Fibroblast of pulmonary artery (primary cell): Measurements from ENCODE around the gene SFTPA1.
"Not testable (repeated sequence)": the region's sequence is repeated elsewhere in the genome, so short reads cannot be mapped to it uniquely, and the experiment has no call there.

Experiments
- DNase-seq: peaks from one replicate; pipeline ENCODE4 v3.0.0-alpha.2; 2010; ENCODE audit warnings: low read depth
- H3K4me3 ChIP-seq: replicated peaks from 2 replicates; pipeline ENCODE4 v1.5.1; 2011; ENCODE audit warnings: low read depth, mild to moderate bottlenecking, control low read depth, low read length, moderate library complexity
- TF ChIP-seq, protein P1 (sequence below): IDR thresholded peaks from 2 replicates; pipeline ENCODE4 v1.5.1; 2011; ENCODE audit warnings: mild to moderate bottlenecking, control low read depth, low read length, inconsistent platforms; ENCODE audit errors: missing control alignments

Gene SFTPA1

DNA sequence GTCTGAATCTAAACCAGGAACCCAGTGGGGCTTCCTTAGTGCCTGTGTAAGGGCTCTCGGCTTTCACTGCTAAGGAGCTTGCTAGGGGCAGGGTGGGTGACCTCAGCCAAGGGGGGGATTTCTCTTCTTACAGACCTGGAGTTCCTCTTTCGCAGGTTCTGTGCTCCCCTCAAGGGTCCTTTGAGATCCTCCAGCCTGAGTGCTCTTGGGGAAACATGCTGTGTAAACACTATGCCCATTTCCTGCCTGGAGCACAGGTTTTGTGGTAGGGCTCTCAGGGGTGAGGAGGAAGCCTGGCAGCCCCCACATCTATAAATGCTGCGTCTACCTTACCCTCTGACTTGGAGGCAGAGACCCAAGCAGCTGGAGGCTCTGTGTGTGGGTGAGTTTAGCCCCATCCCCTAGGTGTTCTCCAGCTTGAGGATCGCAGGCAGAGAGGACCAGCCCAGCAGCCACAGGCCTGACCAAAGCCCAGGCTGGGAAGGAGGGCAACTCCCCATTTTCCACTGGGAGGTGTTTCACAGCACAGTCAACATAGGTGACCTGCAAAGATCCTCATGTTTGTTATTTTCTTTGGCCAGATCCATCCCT is at the start of gene SFTPA1:
TSS of gene SFTPA1 (plus strand) at position 339 of the 591 bp plus-strand sequence. CDS start 887 bp downstream, outside the sequence.
- no peak for DNase-seq
- TF ChIP-seq, protein P1, sequence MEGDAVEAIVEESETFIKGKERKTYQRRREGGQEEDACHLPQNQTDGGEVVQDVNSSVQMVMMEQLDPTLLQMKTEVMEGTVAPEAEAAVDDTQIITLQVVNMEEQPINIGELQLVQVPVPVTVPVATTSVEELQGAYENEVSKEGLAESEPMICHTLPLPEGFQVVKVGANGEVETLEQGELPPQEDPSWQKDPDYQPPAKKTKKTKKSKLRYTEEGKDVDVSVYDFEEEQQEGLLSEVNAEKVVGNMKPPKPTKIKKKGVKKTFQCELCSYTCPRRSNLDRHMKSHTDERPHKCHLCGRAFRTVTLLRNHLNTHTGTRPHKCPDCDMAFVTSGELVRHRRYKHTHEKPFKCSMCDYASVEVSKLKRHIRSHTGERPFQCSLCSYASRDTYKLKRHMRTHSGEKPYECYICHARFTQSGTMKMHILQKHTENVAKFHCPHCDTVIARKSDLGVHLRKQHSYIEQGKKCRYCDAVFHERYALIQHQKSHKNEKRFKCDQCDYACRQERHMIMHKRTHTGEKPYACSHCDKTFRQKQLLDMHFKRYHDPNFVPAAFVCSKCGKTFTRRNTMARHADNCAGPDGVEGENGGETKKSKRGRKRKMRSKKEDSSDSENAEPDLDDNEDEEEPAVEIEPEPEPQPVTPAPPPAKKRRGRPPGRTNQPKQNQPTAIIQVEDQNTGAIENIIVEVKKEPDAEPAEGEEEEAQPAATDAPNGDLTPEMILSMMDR = no peak
- no peak within 1 kb of the TSS for H3K4me3 ChIP-seq

DNA sequence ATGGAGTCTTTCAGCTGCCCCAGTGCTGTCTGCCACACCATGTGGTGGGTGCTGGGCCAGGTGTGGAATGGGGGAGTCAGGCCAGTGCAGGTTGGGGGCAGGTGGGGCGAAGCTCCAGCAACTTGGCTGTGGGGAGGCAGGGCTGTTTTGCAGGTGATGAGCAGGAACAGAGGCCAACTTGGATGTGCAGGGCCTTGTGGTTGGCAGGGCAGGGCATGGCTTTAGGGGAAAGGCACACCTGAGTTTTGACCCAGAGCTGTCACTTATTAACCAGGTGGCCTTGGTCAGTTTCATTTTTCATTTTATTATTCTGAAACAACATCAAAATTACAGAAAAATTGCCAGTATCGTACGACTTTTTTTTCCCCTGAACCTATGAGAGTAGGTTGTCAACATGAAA is 49.5 kb upstream of the SFTPA1 start:
- TF ChIP-seq, protein P1 = no peak
- no peak for DNase-seq

DNA sequence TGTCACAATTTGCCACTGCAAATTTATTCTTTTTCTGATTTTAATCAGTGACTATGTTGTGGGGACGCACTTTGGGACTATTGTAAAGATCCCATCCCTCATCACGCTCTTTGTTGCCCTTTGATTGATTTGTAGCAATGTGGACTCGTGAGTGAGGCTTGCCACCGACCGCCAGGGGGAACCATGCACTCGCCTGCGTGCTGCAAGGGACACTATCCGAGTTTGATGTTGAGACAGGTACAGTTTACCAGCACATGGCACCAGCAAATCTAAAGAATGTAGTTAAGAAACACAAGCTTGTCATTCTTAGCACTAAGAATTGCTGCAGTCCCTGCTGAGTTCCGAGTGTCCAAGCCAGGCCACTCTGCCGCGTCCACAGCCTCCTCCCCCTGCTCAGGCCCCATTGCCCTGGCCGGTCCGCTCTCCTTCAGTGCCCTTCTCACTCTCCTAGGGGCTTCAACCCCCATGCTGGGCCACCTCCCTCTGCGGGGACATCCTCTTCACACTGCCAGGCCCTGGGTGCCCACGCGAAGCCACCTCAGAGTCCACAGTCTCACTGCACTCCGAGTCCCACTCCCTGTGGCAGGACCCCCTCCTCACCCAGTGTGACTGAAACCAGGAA is 48.5 kb upstream of the SFTPA1 start:
- no peak overlapping the region for H3K4me3 ChIP-seq
- TF ChIP-seq, protein P1 = peak; percentile 98
- peak; percentile 70 for DNase-seq

More for the DNA sequence above, 49.5 kb upstream of the SFTPA1 start:
- no peak overlapping the region for H3K4me3 ChIP-seq

DNA sequence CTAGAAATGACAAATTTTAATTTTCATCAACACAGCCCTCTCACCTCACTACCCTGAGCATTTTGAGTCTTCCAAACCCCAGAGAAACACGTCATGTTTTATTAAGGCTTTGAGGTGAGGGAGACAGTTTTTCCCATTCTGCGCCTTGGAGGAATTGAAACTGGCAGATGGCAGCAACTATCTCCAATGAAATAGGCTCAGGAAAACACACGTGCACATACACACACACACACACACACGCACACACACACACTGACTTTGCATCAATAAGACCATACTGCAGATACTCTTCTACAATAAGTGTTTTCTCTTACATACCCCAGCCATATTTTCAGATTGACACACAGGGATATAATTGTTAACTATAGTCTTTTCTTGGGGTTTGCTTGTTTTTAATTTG is 47.3 kb upstream of the SFTPA1 start:
- H3K4me3 ChIP-seq = no peak overlapping the region
- TF ChIP-seq, protein P1 = no peak
- no peak for DNase-seq

DNA sequence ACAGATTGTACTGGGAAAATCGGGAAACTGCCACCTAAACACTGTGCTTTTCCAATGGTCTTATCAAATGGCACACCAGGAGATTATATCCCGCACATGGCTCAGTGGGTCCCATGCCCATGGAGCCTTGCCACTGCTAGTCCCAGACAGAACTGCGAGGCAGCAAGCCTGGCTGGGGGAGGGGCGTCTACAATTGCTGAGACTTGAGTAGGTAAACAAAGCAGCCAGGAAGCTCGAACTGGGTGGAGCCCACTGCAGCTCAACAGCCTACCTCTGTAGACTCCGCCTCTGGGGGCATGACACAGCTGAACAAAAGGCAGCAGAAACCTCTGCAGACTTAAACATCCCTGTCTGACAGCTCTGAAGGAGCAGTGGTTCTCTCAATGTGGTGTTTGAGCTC is 40.1 kb upstream of the SFTPA1 start:
- not testable (repeated sequence) for DNase-seq, H3K4me3 ChIP-seq

DNA sequence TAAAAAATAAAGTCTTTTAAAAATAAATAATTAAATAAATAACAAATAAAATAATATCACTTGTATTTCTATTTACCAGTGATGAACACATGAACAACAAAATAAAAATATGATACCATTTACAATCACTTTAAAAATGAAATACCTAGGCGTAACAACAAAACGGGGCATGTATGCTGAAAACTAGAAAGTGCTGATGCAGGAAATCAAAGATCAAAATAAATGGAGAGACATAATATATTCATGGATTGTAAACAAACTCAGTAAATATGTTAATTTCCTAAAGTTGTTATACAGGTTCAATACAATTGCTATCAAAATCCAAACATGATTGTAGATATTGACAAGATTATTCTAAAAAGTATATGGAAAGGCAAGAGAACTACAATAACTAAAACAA is 31.4 kb upstream of the SFTPA1 start:
- no peak for DNase-seq
- TF ChIP-seq, protein P1 = no peak
- H3K4me3 ChIP-seq = no peak overlapping the region

DNA sequence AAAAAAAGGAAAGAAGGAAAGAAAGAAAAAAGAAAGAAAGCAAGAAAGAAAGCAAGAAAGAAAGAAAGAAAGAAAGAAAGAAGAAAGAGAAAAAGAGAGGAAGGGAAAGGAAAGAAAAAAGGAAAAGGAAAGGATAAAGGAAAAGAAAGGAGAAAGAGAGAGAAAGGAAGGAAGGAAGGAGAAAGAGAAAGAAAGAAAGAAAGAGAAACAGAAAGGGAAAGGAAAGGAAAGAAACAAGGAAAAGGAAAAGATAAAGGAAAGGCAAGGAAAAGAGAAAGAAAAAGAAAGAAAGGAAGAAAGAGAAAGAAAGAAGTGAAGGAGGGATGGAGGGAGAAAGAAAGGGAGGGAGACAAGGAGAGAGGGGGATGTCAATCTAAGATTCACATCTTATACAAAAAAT is 29.7 kb upstream of the SFTPA1 start:
- TF ChIP-seq, protein P1 = no peak
- H3K4me3 ChIP-seq = no peak overlapping the region
- DNase-seq = no peak
